ENCODE results near the gene HTR2A. TPM values are rescaled to one million over a fixed set of nuclear protein-coding genes. Genes with fewer than 3 reads are reported as not detected.

The HTR2A gene
- total and polyA plus RNA-seq, 10 of the 15 experiments (the other 5 are each of a cell fraction or from before 2014, with no cell fraction given), result not detected

DNA sequence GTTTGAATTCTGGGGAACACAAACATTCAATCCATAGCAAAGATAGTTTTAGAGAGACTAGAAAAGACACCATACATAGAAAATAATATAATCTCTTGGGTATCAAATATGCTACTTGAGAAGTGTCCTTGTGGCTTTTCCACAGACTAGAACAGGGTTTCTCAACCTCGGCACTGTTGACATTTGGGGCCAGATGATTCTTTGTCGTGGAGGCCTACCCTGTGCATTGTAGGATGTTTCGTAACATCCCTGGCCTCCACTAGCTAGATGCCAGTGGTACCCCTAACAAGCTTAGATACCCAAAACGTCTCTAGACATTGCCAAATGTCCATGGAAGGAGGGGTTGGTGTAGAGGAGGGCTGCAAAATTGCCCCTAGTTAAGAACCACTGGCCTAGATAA, 97.7 kb downstream of the HTR2A start:
- no peak overlapping the region for H3K27ac ChIP-seq (ENCODE audit: control insufficient read depth, insufficient read depth)
- in situ Hi-C loops (cut with MboI), result no loop called here
- SMC1A ChIA-PET (ENCODE audit: uncharacterized antibody, unreplicated experiment), result interaction anchor here (0.7 kb wide), 1 partner anchor 116 kb away, joined by 3 read pairs; no protein-coding TSS in a partner anchor
- no TSS peak for BruUV-seq (replicated peaks)
- RAD21 ChIA-PET (ENCODE audit: unreplicated experiment), result no interaction called here
- H2AFZ ChIP-seq (ENCODE audit: control insufficient read depth, low read depth, low read length), result no peak overlapping the region
- no peak for ATAC-seq
- no peak overlapping the region for H3K4me3 ChIP-seq
- no peak overlapping the region for H3K4me2 ChIP-seq (ENCODE audit: control insufficient read depth, insufficient read depth)
- no peaks in the 10 kb centered on the region for H3K36me3 ChIP-seq (ENCODE audit: control insufficient read depth in 2 of 2, insufficient read depth in 2 of 2, low read length in 1 of 2)
- no peak for TF ChIP-seq CHD2 (IDR thresholded peaks at IDR 0.05; ENCODE audit: borderline replicate concordance, low read depth, low read length)
- TF ChIP-seq, protein P1, sequence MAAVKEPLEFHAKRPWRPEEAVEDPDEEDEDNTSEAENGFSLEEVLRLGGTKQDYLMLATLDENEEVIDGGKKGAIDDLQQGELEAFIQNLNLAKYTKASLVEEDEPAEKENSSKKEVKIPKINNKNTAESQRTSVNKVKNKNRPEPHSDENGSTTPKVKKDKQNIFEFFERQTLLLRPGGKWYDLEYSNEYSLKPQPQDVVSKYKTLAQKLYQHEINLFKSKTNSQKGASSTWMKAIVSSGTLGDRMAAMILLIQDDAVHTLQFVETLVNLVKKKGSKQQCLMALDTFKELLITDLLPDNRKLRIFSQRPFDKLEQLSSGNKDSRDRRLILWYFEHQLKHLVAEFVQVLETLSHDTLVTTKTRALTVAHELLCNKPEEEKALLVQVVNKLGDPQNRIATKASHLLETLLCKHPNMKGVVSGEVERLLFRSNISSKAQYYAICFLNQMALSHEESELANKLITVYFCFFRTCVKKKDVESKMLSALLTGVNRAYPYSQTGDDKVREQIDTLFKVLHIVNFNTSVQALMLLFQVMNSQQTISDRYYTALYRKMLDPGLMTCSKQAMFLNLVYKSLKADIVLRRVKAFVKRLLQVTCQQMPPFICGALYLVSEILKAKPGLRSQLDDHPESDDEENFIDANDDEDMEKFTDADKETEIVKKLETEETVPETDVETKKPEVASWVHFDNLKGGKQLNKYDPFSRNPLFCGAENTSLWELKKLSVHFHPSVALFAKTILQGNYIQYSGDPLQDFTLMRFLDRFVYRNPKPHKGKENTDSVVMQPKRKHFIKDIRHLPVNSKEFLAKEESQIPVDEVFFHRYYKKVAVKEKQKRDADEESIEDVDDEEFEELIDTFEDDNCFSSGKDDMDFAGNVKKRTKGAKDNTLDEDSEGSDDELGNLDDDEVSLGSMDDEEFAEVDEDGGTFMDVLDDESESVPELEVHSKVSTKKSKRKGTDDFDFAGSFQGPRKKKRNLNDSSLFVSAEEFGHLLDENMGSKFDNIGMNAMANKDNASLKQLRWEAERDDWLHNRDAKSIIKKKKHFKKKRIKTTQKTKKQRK (IDR thresholded peaks at IDR 0.05; ENCODE audit: low read depth, low read length), result no peak
- no peak for TF ChIP-seq ZNF24 (IDR thresholded peaks at IDR 0.05)
- intact Hi-C loops (cut with micrococcal nuclease; ENCODE audit: unreplicated experiment), result no loop called here
- H4K20me1 ChIP-seq (ENCODE audit: control insufficient read depth, insufficient read depth), result no peaks in the 10 kb centered on the region
- FAIRE-seq, result no peak
- H3K27me3 ChIP-seq (replicated peaks in 1 of 2; ENCODE audit: control insufficient read depth in 2 of 2, insufficient read depth in 2 of 2, low read length in 1 of 2), result no peaks in the 10 kb centered on the region; a peak in 1 of 4 replicates
- CTCF ChIA-PET, result interaction anchor here (0.6 kb wide), 1 partner anchor 49 kb away, joined by 3 read pairs; no protein-coding TSS in a partner anchor
- POLR2A ChIA-PET, result no interaction called here
- H3K4me1 ChIP-seq (ENCODE audit: control insufficient read depth, insufficient read depth, low read length), result no peaks in the 10 kb centered on the region; the same call in 1 of the 2 replicates
- no peaks in the 10 kb centered on the region for H3K9me3 ChIP-seq (replicated peaks; ENCODE audit: control insufficient read depth, insufficient read depth, low read length)
- 62% methylated on average over 4 of the region's 4 CpGs for WGBS (ENCODE audit: insufficient coverage, insufficient replicate concordance, low lambda C conversion rate, missing lambda C conversion rate)
- H3K9ac ChIP-seq (ENCODE audit: control insufficient read depth, insufficient read depth, low read length), result no peak overlapping the region
- peaks cover 27% of the 10 kb centered on the region for H3K79me2 ChIP-seq (ENCODE audit: control insufficient read depth, insufficient read depth, low read length)
- no peak for DNase-seq (ENCODE audit: low read depth, low spot score)

Measured in GM12878 (cell line).